Testis (tissue), 3 donors: ENCODE measurements around the gene PCDHGB6. TPM values are rescaled to one million over a fixed set of nuclear protein-coding genes. Genes with fewer than 3 reads are reported as not detected.
"Not testable (repeated sequence)": the region's sequence is repeated elsewhere in the genome, so short reads cannot be mapped to it uniquely, and the experiment has no call there.

Experiments used
- DNase-seq: peaks from one replicate; pipeline ENCODE4 v3.0.0-alpha.2; 2019
- H3K27ac ChIP-seq, 2 donors: fragments of 200-600 bp; sonication (generic); one replicate each; pipeline ENCODE4 v1.5.1; 2019
- H3K27me3 ChIP-seq: fragments of 200-600 bp; sonication (generic); one replicate; pipeline ENCODE4 v1.5.1; 2019
- H3K36me3 ChIP-seq: fragments of 200-600 bp; sonication (generic); one replicate; pipeline ENCODE4 v1.5.1; 2017; ENCODE audit warnings: low read depth; ENCODE audit errors: missing control alignments
- H3K4me1 ChIP-seq: fragments of 200-600 bp; sonication (generic); one replicate; pipeline ENCODE4 v1.5.1; 2019
- H3K4me3 ChIP-seq, 2 donors: fragments of 200-600 bp; sonication (generic); one replicate each; pipeline ENCODE4 v1.5.1; 2017 to 2019
- H3K9me3 ChIP-seq: fragments of 200-600 bp; sonication (generic); one replicate; pipeline ENCODE4 v1.5.1; 2017
- CTCF ChIP-seq, 3 experiments: fragments of 450-650 bp in 2 of 3; fragments of 200-600 bp in 1 of 3; sonication (generic) in 1 of 3; IDR thresholded peaks; one replicate each; pipeline ENCODE4 v1.5.1; 2016 to 2019; ENCODE audit warnings: antibody characterized with exemption in 3 of 3, mild to moderate bottlenecking in 2 of 3, moderate library complexity in 1 of 3
- POLR2A ChIP-seq: fragments of 450-650 bp; IDR thresholded peaks from one replicate; pipeline ENCODE4 v1.6.1; 2017; ENCODE audit warnings: antibody characterized with exemption, mild to moderate bottlenecking, moderate library complexity
- WGBS, 2 donors: methylation state at CpG; one replicate each; pipeline ENCODE4 v1.1.5; 2018; 5-methylcytosine and 5-hydroxymethylcytosine counted together
- intact Hi-C: fragments of 100-400 bp; cut with DNase I; formaldehyde crosslinking; loops from one replicate; pipeline ENCODE4 v1.15.1; 2023; ENCODE audit warnings: low total_unique reads
- polyA plus RNA-seq: library from polyadenylated mRNA; stranded (reverse); fragments of 350-450 nt; fragmentation: Illumina TruSeq; extraction: RNeasy Lipid Tissue Mini Kit (QIAGEN cat#74804); gene quantifications from one replicate; pipeline ENCODE4 v1.2.3, GENCODE V29; 2014; ENCODE audit warnings: low read depth, low replicate concordance; ENCODE audit not compliant: insufficient read depth
- total RNA-seq, 2 donors: library from RNA; depleted of rRNA; stranded (reverse); fragments of >200 nt; gene quantifications; one replicate each; pipeline ENCODE4 v1.2.3, GENCODE V29; 2016

PCDHGB6 gene
- total and polyA plus RNA-seq, 3 donors from 2014 or later = 2.1 to 12.6 (median 9.9) TPM

GRCh38 chr5:141409598-141410306 lies 1.9 kb downstream of the PCDHGB6 start:
- intact Hi-C loops = no loop called here
- H3K9me3 ChIP-seq = no peaks in the 10 kb centered on the region
- no peaks in the 10 kb centered on the region for H3K36me3 ChIP-seq
- DNase-seq = no peak
- no peaks in the 10 kb centered on the region for H3K4me1 ChIP-seq
- H3K27me3 ChIP-seq = no peaks in the 10 kb centered on the region
- no peak for TF ChIP-seq CTCF (IDR thresholded peaks at IDR 0.05)
- no peak for TF ChIP-seq POLR2A
- H3K4me3 ChIP-seq = no peak overlapping the region
- H3K27ac ChIP-seq = no peak overlapping the region
- 24 to 33% methylated on average over 1 to 64 of the region's 64 CpGs for WGBS, 2 donors

GRCh38 chr5:141411575-141411974 lies 3.8 kb downstream of the PCDHGB6 start:
- H3K4me3 ChIP-seq = no peak overlapping the region
- no peaks in the 10 kb centered on the region for H3K27me3 ChIP-seq
- WGBS, 2 donors = 71 to 73% methylated on average over 3 of the region's 3 CpGs
- no peak overlapping the region for H3K27ac ChIP-seq
- no peaks in the 10 kb centered on the region for H3K36me3 ChIP-seq
- DNase-seq = no peak
- no peak for TF ChIP-seq CTCF (IDR thresholded peaks at IDR 0.05)
- TF ChIP-seq POLR2A = no peak
- no peaks in the 10 kb centered on the region for H3K9me3 ChIP-seq
- intact Hi-C loops = no loop called here
- no peaks in the 10 kb centered on the region for H3K4me1 ChIP-seq

- H3K9me3 ChIP-seq = no peaks in the 10 kb centered on the region
- no peak for TF ChIP-seq POLR2A
- TF ChIP-seq CTCF (IDR thresholded peaks at IDR 0.05) = peak in 2 of 3 experiments; percentile 27 to 32
- no peaks in the 10 kb centered on the region for H3K4me1 ChIP-seq
- H3K36me3 ChIP-seq = no peaks in the 10 kb centered on the region
- H3K27ac ChIP-seq = no peak within 1 kb of the TSS
- WGBS, 2 donors = 9 to 28% methylated on average over 27 to 31 of the region's 31 CpGs
- no peaks in the 10 kb centered on the region for H3K27me3 ChIP-seq
- H3K4me3 ChIP-seq = peak within 1 kb of the TSS in 1 of 2 donors; percentile 36
- intact Hi-C loops = no loop called here
- DNase-seq = peak; percentile 74
These were observed 5.2 kb downstream of the PCDHGB6 start, which contains the start of gene PCDHGA10 for GRCh38 chr5:141412854-141413539. Gene PCDHGA10, plus strand, starts transcription at chr5:141412987. Its CDS starts 189 bp downstream, at chr5:141413176.

- TF ChIP-seq POLR2A = no peak
- Histone ChIP-seq H3K4me3 (peak overlapping the region in 1 of 2 donors; percentile 36), H3K27ac (no peak overlapping the region), H3K9me3 (no peaks in the 10 kb centered on the region), H3K27me3 (no peaks in the 10 kb centered on the region), H3K4me1 (no peaks in the 10 kb centered on the region), H3K36me3 (no peaks in the 10 kb centered on the region)
- no peak for DNase-seq
- intact Hi-C loops = no loop called here
- WGBS, 2 donors = 17 to 28% methylated on average over 21 to 25 of the region's 25 CpGs
These were observed 5.8 kb downstream of the PCDHGB6 start for GRCh38 chr5:141413540-141414069.

GRCh38 chr5:141414548-141415274 lies 6.9 kb downstream of the PCDHGB6 start:
- H3K27me3 ChIP-seq, H3K4me3 ChIP-seq, intact Hi-C loops, DNase-seq, H3K36me3 ChIP-seq, H3K4me1 ChIP-seq, H3K27ac ChIP-seq, H3K9me3 ChIP-seq: not testable (repeated sequence)
- 23 to 27% methylated on average over 5 to 43 of the region's 46 CpGs for WGBS, 2 donors

- DNase-seq, H3K27ac ChIP-seq, intact Hi-C loops, H3K4me3 ChIP-seq, H3K9me3 ChIP-seq, H3K36me3 ChIP-seq, H3K4me1 ChIP-seq, H3K27me3 ChIP-seq: not testable (repeated sequence)
- WGBS, 2 donors = 20 to 32% methylated on average over 9 to 24 of the region's 24 CpGs
These were observed 7.4 kb downstream of the PCDHGB6 start for GRCh38 chr5:141415275-141415618.
